GM12891 (cell line): ENCODE results near the gene CCM2.

Experiments used
- POLR2A ChIP-seq: IDR thresholded peaks from 2 replicates; pipeline ENCODE4 v1.6.1; 2011; ENCODE audit warnings: low read depth, low read length, control low read depth
- POLR2AphosphoS5 ChIP-seq: IDR thresholded peaks from 2 replicates; pipeline ENCODE4 v1.6.1; 2011; ENCODE audit warnings: low read depth, low read length, control low read depth
- SPI1 ChIP-seq: IDR thresholded peaks from 2 replicates; pipeline ENCODE4 v1.6.1; 2011; ENCODE audit warnings: low read depth, low read length, control low read depth
- TAF1 ChIP-seq: IDR thresholded peaks from 2 replicates; pipeline ENCODE4 v1.6.1; 2011; ENCODE audit warnings: low read depth, low read length, control low read depth

- TF ChIP-seq TAF1 (no peak), POLR2A (no peak), POLR2AphosphoS5 (no peak), SPI1 (no peak)
These were observed 74.7 kb downstream of the CCM2 start for GRCh38 chr7:45074528-45075354.
